ENCODE results near the gene DMGDH.

DNA sequence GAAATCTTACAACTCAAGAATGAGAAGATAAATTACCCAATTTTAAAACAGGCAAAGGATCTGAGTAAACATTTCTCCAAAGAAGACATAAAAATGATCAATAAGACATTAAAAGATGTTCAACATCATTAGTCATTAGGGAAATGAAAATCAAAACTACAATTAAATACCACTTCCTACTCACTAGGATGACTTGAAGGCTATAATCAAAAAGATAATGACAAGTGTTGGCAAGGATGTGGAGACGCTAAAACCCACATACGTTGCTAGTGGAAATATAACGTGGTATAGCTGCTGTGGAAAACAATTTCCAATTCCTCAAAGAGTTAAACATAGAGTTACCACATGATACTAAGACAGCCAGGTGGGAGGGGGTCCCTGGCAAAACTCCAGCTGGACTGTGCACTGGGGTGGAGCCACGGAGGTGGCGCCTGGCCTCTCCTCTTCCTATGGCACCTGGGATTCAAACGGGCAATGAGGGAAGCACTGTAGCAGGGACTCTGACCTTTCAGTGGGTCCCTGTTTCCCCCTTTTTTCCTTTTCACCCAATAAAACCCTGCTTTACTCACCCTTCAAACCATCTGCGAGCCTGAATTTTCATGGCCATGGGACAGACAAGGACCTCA lies 90.2 kb downstream of the DMGDH start:
- TF ChIP-seq POLR2A (IDR thresholded peaks at IDR 0.05; ENCODE audit: low read depth, low read length) (no peak), TAF1 (IDR thresholded peaks at IDR 0.05; ENCODE audit: borderline replicate concordance, low read depth, low read length) (no peak), POLR2AphosphoS5 (IDR thresholded peaks at IDR 0.05; ENCODE audit: low read depth, low read length) (no peak)

Measured in GM12892 (cell line).